OCI-LY1 (cell line): Measurements from ENCODE around the gene THSD1.

Experiments
- H2AFZ ChIP-seq: fragments of 200-600 bp; sonication (generic), shearing (Covaris generic); 2 replicates; pipeline ENCODE4 v1.6.0; 2014; ENCODE audit warnings: antibody characterized with exemption, mild to moderate bottlenecking, low read length
- H3F3A ChIP-seq: fragments of 200-600 bp; sonication (generic), shearing (Covaris generic); 2 replicates; pipeline ENCODE4 v1.6.0; 2014; ENCODE audit warnings: mild to moderate bottlenecking, antibody characterized with exemption, low read length, moderate library complexity; ENCODE audit not compliant: insufficient read depth
- H3K27ac ChIP-seq: fragments of 200-600 bp; sonication (generic); 2 replicates; pipeline ENCODE4 v1.5.1; 2014; ENCODE audit warnings: low read length, mixed run types, mild to moderate bottlenecking, low read depth; ENCODE audit not compliant: poor library complexity, severe bottlenecking
- H3K27me3 ChIP-seq: fragments of 200-600 bp; sonication (generic); 2 replicates; pipeline ENCODE4 v1.6.0; 2014; ENCODE audit warnings: antibody characterized with exemption, mild to moderate bottlenecking, low read length, moderate library complexity; ENCODE audit not compliant: insufficient read depth
- H3K36me3 ChIP-seq: fragments of 200-600 bp; sonication (generic); 2 replicates; pipeline ENCODE4 v1.6.1; 2014; ENCODE audit warnings: mild to moderate bottlenecking, antibody characterized with exemption, low read length, moderate library complexity, mixed read lengths; ENCODE audit not compliant: insufficient read depth
- H3K4me1 ChIP-seq: fragments of 200-600 bp; sonication (generic); 2 replicates; pipeline ENCODE4 v1.5.1; 2014; ENCODE audit warnings: mild to moderate bottlenecking, low read length, moderate library complexity; ENCODE audit not compliant: insufficient read depth, severe bottlenecking
- H3K4me2 ChIP-seq: fragments of 200-600 bp; sonication (generic), shearing (Covaris generic); 2 replicates; pipeline ENCODE4 v1.6.1; 2014; ENCODE audit warnings: low read length
- H3K4me3 ChIP-seq: fragments of 200-600 bp; sonication (generic); 2 replicates; pipeline ENCODE4 v1.5.1; 2014; ENCODE audit warnings: low read length, low read depth, mild to moderate bottlenecking, mixed read lengths; ENCODE audit not compliant: poor library complexity, severe bottlenecking
- H3K79me2 ChIP-seq: fragments of 200-600 bp; shearing (Covaris generic); 2 replicates; pipeline ENCODE4 v1.6.1; 2016; ENCODE audit warnings: mixed run types, low read length, mixed read lengths; ENCODE audit not compliant: insufficient read depth
- H3K9ac ChIP-seq: fragments of 200-600 bp; sonication (generic), shearing (Covaris generic); 2 replicates; pipeline ENCODE4 v1.6.1; 2014; ENCODE audit warnings: mild to moderate bottlenecking, low read length, mixed read lengths
- H3K9me2 ChIP-seq: fragments of 200-600 bp; sonication (generic), shearing (Covaris generic); 2 replicates; pipeline ENCODE4 v1.6.1; 2014; ENCODE audit warnings: low read depth, mild to moderate bottlenecking, low read length, mixed read lengths
- H3K9me3 ChIP-seq: fragments of 200-600 bp; shearing (Covaris generic); 2 replicates; pipeline ENCODE4 v1.6.1; 2014; ENCODE audit warnings: low read length, mixed read lengths
- H4K20me1 ChIP-seq: fragments of 200-600 bp; sonication (generic), shearing (Covaris generic); 2 replicates; pipeline ENCODE4 v1.6.0; 2016; ENCODE audit warnings: mild to moderate bottlenecking, low read length; ENCODE audit not compliant: insufficient read depth
- EZH2 ChIP-seq: fragments of 200-600 bp; sonication (generic), shearing (Covaris generic); IDR thresholded peaks from 2 replicates; pipeline ENCODE4 v1.8.0; 2017; ENCODE audit warnings: borderline replicate concordance, mixed run types, mild to moderate bottlenecking, antibody characterized with exemption, low read length, moderate library complexity, mixed read lengths
- TF ChIP-seq, protein P1 (sequence below): fragments of 200-600 bp; sonication (generic), shearing (Covaris generic); IDR thresholded peaks from 2 replicates; pipeline ENCODE4 v1.5.1; 2017; ENCODE audit warnings: mild to moderate bottlenecking, antibody characterized with exemption, low read length, moderate library complexity, mixed read lengths

Gene THSD1

DNA sequence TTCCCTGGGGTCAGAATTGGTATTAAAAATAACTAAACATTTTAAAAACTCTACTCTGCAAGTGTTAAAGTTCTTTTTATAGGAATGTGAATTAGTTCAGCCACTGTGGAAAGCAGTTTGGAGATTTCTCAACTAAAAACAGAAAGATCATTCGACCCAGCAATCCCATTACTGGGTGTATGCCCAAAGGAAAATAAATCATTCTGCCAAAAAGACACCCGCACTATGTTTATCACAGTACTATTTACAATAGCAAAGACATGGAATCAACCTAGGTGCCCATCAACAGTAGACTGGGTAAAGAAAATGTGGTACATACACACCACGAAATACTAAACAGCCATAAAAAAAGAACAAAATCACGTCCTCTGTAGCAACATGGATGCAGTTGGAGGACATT lies 657 bp upstream of the THSD1 start:
- H3K4me3 ChIP-seq: no peak overlapping the region
- H4K20me1 ChIP-seq: no peaks in the 10 kb centered on the region
- TF ChIP-seq, protein P1, sequence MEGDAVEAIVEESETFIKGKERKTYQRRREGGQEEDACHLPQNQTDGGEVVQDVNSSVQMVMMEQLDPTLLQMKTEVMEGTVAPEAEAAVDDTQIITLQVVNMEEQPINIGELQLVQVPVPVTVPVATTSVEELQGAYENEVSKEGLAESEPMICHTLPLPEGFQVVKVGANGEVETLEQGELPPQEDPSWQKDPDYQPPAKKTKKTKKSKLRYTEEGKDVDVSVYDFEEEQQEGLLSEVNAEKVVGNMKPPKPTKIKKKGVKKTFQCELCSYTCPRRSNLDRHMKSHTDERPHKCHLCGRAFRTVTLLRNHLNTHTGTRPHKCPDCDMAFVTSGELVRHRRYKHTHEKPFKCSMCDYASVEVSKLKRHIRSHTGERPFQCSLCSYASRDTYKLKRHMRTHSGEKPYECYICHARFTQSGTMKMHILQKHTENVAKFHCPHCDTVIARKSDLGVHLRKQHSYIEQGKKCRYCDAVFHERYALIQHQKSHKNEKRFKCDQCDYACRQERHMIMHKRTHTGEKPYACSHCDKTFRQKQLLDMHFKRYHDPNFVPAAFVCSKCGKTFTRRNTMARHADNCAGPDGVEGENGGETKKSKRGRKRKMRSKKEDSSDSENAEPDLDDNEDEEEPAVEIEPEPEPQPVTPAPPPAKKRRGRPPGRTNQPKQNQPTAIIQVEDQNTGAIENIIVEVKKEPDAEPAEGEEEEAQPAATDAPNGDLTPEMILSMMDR: no peak
- no peak for TF ChIP-seq EZH2
- no peaks in the 10 kb centered on the region for H3K9me2 ChIP-seq
- H2AFZ ChIP-seq: no peak overlapping the region
- H3K9me3 ChIP-seq: no peaks in the 10 kb centered on the region
- peaks cover 9% of the 10 kb centered on the region for H3K4me1 ChIP-seq
- no peaks in the 10 kb centered on the region for H3K79me2 ChIP-seq
- H3K27me3 ChIP-seq: peaks cover 4% of the 10 kb centered on the region; the same call in 1 of the 2 replicates
- no peak overlapping the region for H3K9ac ChIP-seq
- H3F3A ChIP-seq: no peaks in the 10 kb centered on the region
- H3K36me3 ChIP-seq: peaks cover 2% of the 10 kb centered on the region; the same call in 1 of the 2 replicates
- H3K27ac ChIP-seq: no peak overlapping the region
- no peak overlapping the region for H3K4me2 ChIP-seq

DNA sequence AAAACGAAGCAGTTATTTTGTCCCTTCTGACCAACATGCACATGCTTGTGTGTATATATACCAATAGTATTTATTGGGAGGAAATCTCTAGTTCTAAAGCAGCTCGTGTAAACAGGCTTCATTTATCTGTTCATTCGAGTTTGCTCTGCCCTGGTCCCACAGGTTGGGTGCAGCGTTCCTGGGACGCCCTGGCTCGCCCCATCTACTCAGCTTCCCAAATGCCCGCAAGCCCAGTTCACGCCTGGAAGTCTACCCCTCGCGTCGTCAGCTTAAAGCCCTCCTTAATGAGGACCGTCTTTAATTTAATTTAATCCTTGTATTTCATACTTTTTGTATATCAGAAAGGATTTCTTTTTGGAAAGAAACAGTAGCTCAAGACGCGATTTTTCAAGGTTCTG lies 604 bp downstream of the THSD1 start:
- peak overlapping the region; percentile 60 for H3K4me2 ChIP-seq

DNA sequence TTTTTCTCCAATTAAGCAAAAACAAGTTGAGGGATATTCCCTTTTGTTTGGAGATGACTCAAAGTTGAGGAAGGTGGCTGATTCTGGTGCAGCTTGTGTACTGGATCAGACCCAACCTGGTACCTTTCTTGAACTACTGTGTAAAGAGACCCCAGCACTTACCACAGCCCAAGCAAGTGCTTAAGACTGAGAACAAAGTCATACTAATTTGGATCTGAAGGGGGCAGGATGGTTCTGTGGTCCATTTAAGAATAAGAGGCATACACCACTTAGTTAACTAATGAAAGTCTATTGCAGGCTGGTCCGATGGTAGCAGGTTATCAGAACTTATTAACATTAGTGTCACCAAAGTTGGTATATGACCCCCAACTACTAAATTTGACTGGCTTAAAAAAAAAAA lies 6.3 kb downstream of the THSD1 start:
- no peak overlapping the region for H3K27ac ChIP-seq
- no peaks in the 10 kb centered on the region for H3K9me2 ChIP-seq
- no peak overlapping the region for H3K4me3 ChIP-seq
- no peak overlapping the region for H3K4me2 ChIP-seq
- H3K9ac ChIP-seq: no peak overlapping the region
- H3F3A ChIP-seq: no peaks in the 10 kb centered on the region
- H3K4me1 ChIP-seq: no peaks in the 10 kb centered on the region
- H3K27me3 ChIP-seq: no peaks in the 10 kb centered on the region
- no peaks in the 10 kb centered on the region for H3K9me3 ChIP-seq
- no peaks in the 10 kb centered on the region for H4K20me1 ChIP-seq
- H2AFZ ChIP-seq: no peak overlapping the region
- no peaks in the 10 kb centered on the region for H3K36me3 ChIP-seq
- TF ChIP-seq, protein P1: no peak; the same call in 1 of the 2 replicates
- no peaks in the 10 kb centered on the region for H3K79me2 ChIP-seq

More for the DNA sequence above, 604 bp downstream of the THSD1 start:
- no peaks in the 10 kb centered on the region for H3K79me2 ChIP-seq
- no peak overlapping the region for H2AFZ ChIP-seq
- H3K4me1 ChIP-seq: peaks cover 9% of the 10 kb centered on the region
- H3K27ac ChIP-seq: no peak overlapping the region
- no peaks in the 10 kb centered on the region for H3K9me3 ChIP-seq
- H3K9me2 ChIP-seq: no peaks in the 10 kb centered on the region
- TF ChIP-seq, protein P1: no peak
- TF ChIP-seq EZH2: no peak
- H3K27me3 ChIP-seq: peaks cover 4% of the 10 kb centered on the region; the same call in 1 of the 2 replicates
- H3F3A ChIP-seq: no peaks in the 10 kb centered on the region
- H4K20me1 ChIP-seq: no peaks in the 10 kb centered on the region
- H3K4me3 ChIP-seq: peak overlapping the region; percentile 48
- no peak overlapping the region for H3K9ac ChIP-seq
- H3K36me3 ChIP-seq: no peaks in the 10 kb centered on the region
